HG02852 (cell line): ENCODE measurements around the gene SPNS3.

ENCODE experiments used
- ATAC-seq: cut with Tn5 transposase; IDR thresholded peaks from one replicate; pipeline ENCODE4 v1.9.1; 2021; ENCODE audit warnings: mild to moderate bottlenecking, moderate library complexity; ENCODE audit not compliant: unreplicated experiment

The SPNS3 gene

DNA sequence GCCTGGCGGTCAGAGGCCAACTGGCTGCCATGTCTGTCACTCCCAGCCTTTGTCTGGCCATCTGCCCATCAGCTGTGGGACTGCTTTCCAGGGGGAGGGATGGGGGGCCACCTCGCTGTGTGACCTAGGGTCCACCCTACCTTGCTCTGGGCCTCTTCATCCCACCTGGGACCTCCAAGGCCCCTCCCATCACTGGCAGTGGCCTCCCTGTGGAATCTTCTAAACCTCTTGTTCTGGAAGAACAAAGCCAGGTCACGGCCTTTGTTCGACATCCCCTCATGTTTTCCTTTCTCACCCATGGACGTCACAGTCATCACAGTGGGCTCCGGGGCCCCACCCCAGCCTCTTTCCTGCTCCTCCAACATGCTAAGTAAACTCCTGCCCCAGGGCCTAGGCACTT is 88.9 kb downstream of the SPNS3 start:
- no peak for ATAC-seq

DNA sequence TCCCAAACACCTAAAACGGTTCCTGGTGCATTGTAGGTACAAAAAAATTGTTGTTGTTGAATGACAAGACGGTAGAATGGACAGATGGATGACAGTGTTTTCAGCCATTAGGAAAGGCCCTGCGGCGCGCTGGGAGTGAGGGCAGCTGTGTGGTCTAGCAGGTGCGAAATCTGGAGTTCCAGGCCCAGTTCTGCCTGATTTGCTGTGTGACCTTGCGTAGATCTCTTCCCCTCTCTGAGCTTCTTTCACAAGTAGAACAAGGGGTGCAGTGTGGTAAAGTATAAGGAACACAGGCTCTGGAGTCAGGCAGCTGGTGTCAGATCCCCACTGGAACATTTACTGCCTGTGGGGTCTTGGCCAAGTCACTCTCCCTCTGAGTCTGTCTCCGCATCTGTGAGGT is 90.2 kb downstream of the SPNS3 start:
- ATAC-seq = no peak

DNA sequence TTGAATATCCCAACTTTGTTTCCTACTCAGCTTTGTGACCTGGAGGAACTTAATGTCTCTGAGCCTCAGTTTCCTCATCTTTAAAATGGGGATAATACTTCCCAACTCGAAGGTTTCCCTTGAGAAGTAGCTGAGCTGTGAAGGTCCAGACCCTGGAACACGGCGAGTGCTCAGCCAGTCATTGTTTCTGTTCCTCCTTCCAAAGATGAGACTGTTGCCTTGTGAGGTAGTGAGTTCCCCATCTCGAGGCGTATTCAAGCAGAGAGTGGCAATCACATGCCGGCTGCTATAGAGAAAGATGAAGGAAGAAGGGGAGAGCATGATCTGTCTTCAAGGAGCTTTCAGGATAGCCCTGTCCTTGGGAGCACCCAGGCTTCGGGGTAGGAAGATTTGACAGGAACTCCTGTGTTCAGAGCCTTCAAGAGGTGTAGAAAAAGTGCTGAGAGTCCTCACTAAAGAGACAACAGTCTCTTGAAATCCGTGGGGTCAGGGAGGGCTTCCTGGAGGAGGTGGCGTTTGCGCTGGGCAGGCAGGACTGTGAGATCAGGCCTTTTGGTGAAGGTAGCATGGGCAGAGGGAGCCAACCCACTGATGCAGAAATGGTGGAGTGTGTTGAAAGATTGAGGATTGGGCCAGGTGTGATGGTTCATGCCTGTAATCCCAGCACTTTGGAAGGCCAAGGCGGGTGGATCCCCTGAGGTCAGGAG is 92.1 kb downstream of the SPNS3 start:
- no peak for ATAC-seq

DNA sequence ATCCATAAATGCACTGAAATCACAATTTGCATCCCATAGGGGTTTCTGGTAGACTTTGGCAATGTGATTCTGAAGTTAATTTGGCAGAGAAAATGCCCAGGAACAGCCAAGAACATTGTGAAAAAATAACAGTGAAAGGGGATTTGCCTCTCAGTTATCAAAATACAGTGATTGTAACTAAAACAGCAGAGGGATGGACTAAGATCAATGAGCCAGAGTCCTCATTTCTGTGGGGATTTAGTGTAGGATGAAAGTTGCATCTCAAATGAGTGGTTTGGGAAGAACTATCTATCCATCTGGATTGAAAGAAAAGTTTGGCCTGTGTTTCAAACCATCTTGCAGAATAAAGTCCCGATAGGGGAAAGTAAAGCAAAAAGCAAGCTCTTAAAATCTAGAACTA is 93.4 kb downstream of the SPNS3 start:
- no peak for ATAC-seq

DNA sequence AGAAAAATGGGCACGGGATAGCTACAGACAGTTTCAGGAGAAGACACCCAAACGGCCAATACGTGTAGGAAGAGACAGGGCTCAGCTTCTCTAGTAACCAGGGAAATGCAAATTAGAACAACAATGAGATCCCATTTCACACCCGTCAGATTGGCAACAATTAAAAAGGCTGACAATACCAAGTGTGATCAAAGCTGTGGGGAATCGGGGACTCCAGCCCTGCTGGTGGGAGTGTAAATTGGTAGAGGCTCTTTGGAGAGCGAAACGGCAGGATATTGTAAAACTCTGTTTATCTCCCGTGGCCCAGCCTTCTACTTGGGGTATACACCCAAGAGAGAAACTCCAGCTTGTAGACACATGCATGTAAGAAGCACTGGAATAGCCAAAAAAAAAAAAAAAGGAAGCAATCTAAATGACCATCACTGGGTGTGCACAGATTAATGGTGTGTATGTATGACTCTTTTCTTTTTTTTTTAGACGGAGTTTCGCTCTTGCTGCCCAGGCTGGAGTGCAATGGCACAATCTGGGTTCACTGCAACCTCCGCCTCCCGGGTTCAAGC is 93.9 kb downstream of the SPNS3 start:
- no peak for ATAC-seq

DNA sequence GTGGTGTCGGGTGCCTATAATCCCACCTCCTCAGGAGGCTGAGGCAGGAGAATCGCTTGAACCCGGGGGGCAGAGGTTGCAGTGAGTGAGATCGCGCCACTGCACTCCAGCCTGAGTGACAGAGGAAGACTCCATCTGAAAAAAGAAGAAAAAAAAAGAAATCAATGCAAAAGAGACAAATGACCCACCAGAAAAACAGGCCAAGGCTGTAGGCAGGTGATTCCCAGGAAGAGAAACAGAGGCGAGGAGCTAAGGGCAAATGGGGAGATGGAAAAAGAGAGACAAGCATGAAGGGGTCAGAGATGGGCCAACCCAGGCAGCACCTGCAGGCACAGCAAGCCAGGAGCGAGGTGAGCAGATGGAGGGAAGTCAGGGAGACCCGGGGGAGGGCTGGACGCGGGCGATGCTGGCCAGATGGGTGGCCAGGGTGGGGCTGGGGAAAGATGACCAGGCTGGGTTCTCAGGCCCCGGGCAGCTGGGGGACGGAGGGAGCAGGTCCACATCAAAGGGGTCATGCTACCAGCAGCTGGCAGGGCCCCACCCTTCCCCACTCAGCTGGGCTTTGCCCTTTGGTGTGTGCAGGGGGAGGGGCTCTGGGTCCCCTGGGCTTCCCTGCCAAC is 95.9 kb downstream of the SPNS3 start:
- no peak for ATAC-seq

DNA sequence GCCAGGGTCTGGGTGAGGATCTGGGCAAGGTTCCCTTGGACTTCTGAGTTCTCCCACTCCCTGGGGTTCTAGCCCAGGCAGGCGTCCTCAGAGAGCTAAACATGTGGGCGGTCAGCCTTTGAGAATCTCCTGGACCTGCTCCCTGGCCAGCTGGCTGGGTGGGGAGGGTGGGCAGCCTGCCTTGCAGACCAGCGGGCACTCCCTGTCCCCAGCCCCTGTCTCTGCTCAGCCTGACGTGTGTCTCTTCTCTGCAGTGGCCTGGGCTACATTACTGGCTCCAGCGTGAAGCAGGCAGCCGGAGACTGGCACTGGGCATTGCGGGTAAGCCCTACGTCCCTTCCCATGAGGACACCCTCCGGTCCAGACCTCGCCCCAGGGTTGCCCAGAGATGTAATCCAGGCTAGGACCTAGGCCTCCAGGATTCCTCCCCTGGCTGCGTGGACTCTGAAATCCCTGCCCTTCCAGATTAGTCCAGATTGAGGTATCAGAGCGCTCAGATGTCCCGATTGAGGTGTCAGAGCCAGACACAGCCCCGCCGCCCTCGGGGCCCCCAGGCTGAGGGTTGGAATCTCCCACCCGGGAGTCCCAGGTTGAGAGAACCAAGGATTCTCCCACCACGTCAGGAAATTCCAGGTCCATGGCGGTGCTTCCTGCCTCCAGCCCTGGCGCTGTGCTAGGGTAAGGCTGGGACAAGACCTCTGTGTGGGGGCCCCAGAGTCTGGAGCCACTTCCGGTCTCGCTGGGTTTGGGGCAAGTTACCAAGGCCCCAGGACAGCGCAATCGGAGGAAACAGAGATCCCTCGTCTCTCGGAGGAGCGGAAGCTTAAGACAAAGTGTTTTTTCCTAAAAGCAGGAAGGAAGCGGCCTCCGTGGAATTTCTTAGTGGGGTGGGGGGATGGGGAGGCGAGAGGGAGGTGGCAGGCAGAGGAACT is 97.3 kb downstream of the SPNS3 start:
- ATAC-seq = no peak

DNA sequence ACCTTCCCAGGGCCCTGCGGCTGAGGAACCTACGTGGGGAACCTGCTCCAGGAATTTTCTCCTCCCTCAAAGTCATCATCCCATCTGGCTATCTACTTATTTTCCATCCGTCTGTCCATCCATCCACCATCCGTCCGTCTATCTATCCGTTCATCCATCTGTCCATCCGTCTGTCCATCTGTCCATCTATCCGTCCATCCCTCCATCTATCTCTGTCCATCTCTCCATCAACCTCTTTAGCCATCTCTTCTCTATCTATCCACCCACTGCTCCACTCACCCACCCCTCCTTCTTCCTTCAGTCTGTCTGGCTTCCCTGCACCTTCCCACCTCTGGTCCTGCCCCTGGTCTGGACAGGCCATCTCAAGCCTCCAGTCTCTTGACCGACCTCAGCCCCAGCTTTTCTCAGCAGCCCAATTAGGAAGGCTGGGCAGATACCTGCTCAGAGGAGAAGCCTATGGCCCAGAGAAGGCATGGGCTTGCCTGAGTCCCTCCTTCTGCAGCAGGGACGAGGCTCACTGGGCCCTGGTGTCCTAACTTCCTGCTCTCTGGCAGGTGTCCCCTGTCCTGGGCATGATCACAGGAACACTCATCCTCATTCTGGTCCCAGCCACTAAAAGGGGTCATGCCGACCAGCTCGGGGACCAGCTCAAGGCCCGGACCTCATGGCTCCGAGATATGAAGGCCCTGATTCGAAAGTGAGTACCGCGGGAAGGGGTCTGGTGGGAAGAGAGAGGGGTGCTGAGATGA is 98.4 kb downstream of the SPNS3 start:
- ATAC-seq = no peak

DNA sequence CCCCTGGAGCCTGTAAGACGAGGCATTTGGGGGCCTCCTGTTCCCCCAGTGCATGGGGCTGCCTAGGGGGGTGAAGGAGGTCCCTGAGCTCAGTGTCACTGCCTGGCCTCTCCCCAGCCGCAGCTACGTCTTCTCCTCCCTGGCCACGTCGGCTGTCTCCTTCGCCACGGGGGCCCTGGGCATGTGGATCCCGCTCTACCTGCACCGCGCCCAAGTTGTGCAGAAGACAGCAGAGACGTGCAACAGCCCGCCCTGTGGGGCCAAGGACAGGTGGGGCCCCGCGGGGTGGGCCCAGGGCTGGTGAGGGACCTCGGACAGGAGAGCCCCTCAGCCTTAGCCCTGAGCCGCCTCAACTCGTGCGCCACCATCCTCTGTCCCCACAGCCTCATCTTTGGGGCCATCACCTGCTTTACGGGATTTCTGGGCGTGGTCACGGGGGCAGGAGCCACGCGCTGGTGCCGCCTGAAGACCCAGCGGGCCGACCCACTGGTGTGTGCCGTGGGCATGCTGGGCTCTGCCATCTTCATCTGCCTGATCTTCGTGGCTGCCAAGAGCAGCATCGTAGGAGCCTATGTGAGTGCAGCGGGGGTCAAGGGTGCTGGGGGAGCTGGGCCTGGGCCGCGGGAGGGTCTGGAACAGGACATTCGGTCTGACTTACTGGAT is 99.3 kb downstream of the SPNS3 start:
- no peak for ATAC-seq

DNA sequence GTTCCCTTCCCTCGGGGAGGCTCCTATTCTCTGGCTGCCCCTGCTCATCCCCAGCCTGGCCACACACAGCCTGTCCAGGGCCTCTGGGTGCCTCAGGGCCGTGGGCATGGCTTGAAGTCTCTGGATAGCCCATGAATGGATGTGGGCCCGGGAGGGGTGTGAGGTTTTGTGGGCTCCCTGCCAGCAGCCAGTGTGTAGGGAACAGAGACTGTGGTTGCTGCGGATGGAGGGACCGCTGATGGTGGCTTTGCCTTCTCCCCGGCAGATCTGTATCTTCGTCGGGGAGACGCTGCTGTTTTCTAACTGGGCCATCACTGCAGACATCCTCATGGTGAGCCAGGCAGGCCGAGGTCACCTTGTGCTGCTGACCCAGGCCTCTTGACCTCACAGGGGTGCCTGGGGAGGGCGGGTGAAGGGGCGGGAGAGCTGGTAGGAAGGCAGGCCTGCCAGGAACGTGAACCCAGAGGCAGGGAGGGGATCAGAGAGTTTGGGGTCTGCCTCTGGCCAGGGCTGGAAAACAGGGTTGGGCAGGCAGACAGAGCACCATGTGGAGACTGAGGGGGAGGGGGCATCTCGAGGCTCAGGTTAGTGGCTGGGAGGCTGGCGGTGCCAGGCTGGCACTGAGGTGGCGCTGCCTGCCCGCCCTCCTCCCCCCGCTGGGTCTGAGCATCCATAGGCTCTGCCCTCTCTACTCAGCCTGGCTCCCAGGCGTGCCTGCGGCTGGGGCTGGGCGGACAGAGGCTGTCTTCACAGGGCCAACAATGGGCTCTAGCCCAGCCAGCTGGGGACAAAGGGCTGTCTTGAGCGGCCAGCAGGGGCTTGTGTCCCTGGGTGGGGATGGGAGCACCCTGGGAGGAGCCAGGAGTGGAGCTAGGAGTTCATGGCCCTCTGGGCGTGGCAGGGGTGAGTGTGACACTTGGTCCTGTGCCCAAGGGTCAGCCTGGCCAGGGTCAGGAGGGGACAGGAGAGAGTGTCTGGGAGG is 100.1 kb downstream of the SPNS3 start:
- no peak for ATAC-seq

DNA sequence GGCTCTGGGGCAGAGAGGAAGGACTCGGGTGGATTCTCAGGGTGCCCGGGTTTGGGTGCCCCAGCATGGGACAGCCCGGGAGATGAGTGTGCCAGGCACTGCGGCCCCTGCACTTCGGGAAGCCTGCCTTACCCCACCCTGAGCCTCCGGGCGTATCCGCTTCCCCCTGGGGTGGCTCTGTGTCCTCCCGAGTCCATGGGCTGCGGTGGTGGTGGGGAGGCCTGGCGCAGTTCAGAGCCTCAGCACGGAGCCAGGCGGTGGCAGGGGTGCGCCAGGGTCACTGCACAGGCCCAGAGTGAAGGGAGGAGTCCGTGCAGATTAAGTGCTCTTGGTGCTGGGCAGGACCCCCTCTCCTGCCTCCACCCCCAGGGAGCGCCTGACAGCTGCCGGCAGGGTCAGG is 100.8 kb downstream of the SPNS3 start:
- ATAC-seq = no peak

DNA sequence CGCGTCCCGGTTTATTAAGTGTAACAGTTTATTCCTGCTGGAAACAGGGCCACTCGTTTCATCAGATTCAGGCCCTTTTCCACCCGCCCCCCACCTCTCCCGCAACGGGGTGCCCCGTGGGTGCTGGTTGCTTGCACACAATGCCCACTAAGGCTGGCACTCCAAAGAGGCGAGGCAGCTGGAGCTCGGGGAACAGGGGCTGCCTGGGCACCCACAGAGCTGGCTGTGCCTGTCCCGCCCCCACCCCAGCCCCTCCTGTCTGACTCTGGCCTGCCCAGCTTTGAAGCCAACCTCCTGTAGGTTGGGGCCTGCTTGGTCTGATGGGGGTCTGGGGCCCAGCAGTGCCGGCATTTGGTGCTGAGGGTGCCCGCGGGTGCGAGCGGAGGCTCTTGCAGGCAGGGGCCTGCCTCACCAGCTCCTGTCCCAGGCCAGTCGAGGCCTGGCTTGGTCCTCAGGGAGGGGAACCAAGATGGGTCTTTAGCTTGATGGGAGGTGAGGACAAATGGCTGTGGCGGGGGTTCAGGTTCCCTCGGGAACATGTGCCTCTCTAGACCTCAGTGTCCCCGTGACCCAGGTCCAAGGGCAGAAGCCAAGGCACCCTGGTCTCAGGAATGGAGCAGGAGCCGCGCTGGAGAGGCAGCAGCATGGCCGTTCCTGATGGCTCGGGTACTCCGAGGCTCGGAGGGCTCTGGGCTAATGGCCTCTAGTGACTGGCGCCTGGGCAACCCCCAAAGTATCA is 101.4 kb downstream of the SPNS3 start:
- no peak for ATAC-seq

DNA sequence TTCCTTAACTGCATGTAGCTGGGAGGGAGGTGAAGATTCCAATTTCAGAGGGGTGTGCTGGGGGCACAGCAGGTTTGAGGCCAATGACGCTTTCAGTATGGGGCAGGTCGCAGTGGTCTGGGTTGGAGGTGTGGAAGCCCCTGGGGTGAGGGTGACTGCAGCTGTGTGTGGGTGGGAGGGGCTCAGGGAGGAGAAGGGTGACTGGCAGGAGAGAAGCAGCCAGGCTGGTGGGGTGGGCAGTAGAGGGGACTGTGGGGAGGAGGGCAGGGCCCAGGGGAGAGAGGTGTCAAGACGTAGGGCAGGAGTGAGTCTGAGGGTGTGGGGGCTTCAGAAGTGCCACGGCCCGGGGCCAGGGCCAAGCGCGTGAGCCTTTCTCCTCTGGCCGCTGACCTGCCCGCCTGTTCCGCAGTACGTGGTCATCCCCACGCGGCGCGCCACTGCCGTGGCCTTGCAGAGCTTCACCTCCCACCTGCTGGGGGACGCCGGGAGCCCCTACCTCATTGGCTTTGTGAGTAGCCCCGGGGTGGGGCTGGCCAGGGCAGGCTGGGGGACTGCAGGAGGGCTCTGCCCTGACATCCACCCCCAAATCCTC is 102.0 kb downstream of the SPNS3 start:
- no peak for ATAC-seq

DNA sequence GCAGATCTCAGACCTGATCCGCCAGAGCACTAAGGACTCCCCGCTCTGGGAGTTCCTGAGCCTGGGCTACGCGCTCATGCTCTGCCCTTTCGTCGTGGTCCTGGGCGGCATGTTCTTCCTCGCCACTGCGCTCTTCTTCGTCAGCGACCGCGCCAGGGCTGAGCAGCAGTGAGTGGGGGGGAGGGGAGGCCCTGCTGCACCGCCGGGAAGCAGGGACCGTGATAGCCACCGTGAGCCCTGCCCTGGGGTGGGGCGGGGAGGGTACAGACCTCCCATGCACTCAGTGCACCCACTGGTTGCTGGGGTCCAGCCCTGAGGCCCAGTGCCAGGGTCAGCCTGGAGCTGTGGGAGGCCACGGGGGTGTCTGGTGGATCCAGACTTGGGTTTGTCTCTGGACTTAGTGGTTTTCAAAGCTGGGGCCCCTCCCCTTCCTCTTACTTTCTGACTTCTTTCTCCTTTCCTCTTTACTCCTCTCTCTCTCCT is 102.6 kb downstream of the SPNS3 start:
- no peak for ATAC-seq

DNA sequence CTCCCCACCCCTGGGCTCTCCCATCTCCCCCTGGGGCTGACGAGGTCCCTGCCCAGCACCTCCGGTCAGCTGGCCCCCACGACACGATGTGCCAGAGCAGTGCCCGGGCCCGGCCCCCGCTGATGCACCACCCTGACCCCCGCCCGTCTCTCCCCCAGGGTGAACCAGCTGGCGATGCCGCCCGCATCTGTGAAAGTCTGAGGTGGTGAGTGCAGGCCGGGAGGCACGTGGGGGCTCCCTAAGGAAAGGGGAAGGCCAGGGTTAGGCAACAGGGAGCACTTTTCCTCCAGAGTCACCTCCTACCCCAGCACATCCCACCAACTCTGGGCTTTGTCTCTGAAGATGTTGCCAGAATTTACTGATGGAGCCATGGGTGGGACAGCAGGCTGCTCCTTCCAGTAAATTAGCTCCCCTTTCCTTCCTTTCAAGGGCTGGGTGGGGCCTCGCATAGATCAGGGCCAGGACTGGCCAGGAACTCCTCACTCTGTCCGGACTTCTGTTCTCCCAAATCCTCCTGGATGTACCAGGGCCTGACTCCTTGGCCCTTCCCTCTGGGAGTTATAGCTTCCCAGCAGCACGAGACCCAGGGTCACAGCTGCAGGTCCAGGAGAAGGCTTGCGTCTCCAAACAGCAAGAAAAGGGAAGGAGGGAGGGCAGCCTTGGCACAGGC is 103.1 kb downstream of the SPNS3 start:
- no peak for ATAC-seq
